Measurements from ENCODE around the gene DUOXA1. TPM values are rescaled to one million over a fixed set of nuclear protein-coding genes. Genes with fewer than 3 reads are reported as not detected.

The DUOXA1 gene
- total and polyA plus RNA-seq, 2 experiments from 2014 or later = not detected

GRCh38 chr15:45174577-45174976, 44.9 kb upstream of the DUOXA1 start:
- peaks cover 46% of the 10 kb centered on the region for H3K36me3 Mint-ChIP-seq (ENCODE audit: low read depth)
- no peak overlapping the region for H3K4me2 ChIP-seq
- H3K4me3 ChIP-seq = no peak overlapping the region
- H3K27me3 ChIP-seq (ENCODE audit: insufficient read depth) = no peaks in the 10 kb centered on the region
- no peak for DNase-seq (ENCODE audit: low spot score)
- no peaks in the 10 kb centered on the region for H3F3A ChIP-seq (replicated peaks; ENCODE audit: low read depth)
- TF ChIP-seq EZH2phosphoT487 (IDR thresholded peaks at IDR 0.05; ENCODE audit: unreplicated experiment) (no peak), NANOG (IDR thresholded peaks at IDR 0.05; ENCODE audit: borderline replicate concordance) (no peak), REST (IDR thresholded peaks at IDR 0.05; ENCODE audit: unreplicated experiment) (no peak), ZNF114 (CRISPR knock-in tag; IDR thresholded peaks at IDR 0.05) (no peak), ZNF331 (CRISPR knock-in tag; IDR thresholded peaks at IDR 0.05; ENCODE audit: low read depth) (no peak)
- 0 out of 2 replicates have a peak, but pooled peaks cover 4% of the 10 kb centered on the region for H3K79me2 ChIP-seq (replicated peaks; ENCODE audit: insufficient read depth)
- peaks cover 3% of the 10 kb centered on the region; the same call in 1 of the 2 replicates for H4K20me1 ChIP-seq (replicated peaks; ENCODE audit: insufficient read depth)
- peaks cover 15% of the 10 kb centered on the region for H3K4me1 ChIP-seq (ENCODE audit: insufficient read depth)
- H3K27ac Mint-ChIP-seq = no peak overlapping the region
- H2AFZ ChIP-seq = no peak overlapping the region
- H3K4me3 Mint-ChIP-seq = no peak overlapping the region
- ATAC-seq = no peak
- H3K9me3 Mint-ChIP-seq = no peaks in the 10 kb centered on the region
- H3K36me3 ChIP-seq (ENCODE audit: insufficient read depth) = no peaks in the 10 kb centered on the region; the same call in 1 of the 2 replicates
- peaks cover 3% of the 10 kb centered on the region; the same call in 1 of the 2 replicates for H3K9me2 ChIP-seq (ENCODE audit: insufficient read depth)
- peaks cover 23% of the 10 kb centered on the region; the same call in 2 of the 3 replicates for H3K4me1 Mint-ChIP-seq
- H3K27ac ChIP-seq (ENCODE audit: low read depth) = no peak overlapping the region
- peaks cover 6% of the 10 kb centered on the region for H3K27me3 Mint-ChIP-seq (ENCODE audit: insufficient read depth, low read depth, poor library complexity)

- no peak overlapping the region for H3K4me3 Mint-ChIP-seq
- 0 out of 2 replicates have a peak, but pooled peaks cover 4% of the 10 kb centered on the region for H3K79me2 ChIP-seq (replicated peaks; ENCODE audit: insufficient read depth)
- ATAC-seq = no peak
- TF ChIP-seq NANOG (IDR thresholded peaks at IDR 0.05; ENCODE audit: borderline replicate concordance) = no peak
- TF ChIP-seq POLR2AphosphoS5 (IDR thresholded peaks at IDR 0.05; ENCODE audit: low read depth) = no peak
- no peak for TF ChIP-seq CREB1 (CRISPR knock-in tag; IDR thresholded peaks at IDR 0.05; ENCODE audit: low read depth)
- no peak for TF ChIP-seq ZNF114 (CRISPR knock-in tag; IDR thresholded peaks at IDR 0.05)
- TF ChIP-seq EZH2phosphoT487 (IDR thresholded peaks at IDR 0.05; ENCODE audit: unreplicated experiment) = no peak
- TF ChIP-seq STAT1 (IDR thresholded peaks at IDR 0.05; ENCODE audit: unreplicated experiment) = no peak
- TF ChIP-seq ETS1 (IDR thresholded peaks at IDR 0.05) = no peak
- no peak for TF ChIP-seq JUNB (IDR thresholded peaks at IDR 0.05; ENCODE audit: unreplicated experiment)
- no peak for TF ChIP-seq CTCF (conservative IDR thresholded peaks at IDR 0.05; ENCODE audit: low read depth in 2 of 2)
- no peak for TF ChIP-seq ZNF331 (CRISPR knock-in tag; IDR thresholded peaks at IDR 0.05; ENCODE audit: low read depth)
- TF ChIP-seq REST (IDR thresholded peaks at IDR 0.05; ENCODE audit: unreplicated experiment) = no peak
- TF ChIP-seq EZH2 (IDR thresholded peaks at IDR 0.05; ENCODE audit: low read depth, unreplicated experiment) = no peak
These were observed 44.4 kb upstream of the DUOXA1 start for GRCh38 chr15:45174069-45174468.

More at GRCh38 chr15:45174069-45174468, 44.4 kb upstream of the DUOXA1 start:
- Mint-ChIP-seq H3K27ac (no peak overlapping the region), H3K36me3 (ENCODE audit: low read depth) (peaks cover 46% of the 10 kb centered on the region), H3K4me1 (peaks cover 23% of the 10 kb centered on the region; the same call in 2 of the 3 replicates), H3K27me3 (ENCODE audit: insufficient read depth, low read depth, poor library complexity) (peaks cover 9% of the 10 kb centered on the region), H3K9me3 (no peaks in the 10 kb centered on the region; the same call in 2 of the 3 replicates)
- Histone ChIP-seq H3K27ac (ENCODE audit: low read depth) (no peak overlapping the region), H3K4me3 (no peak overlapping the region), H3K27me3 (ENCODE audit: insufficient read depth) (no peaks in the 10 kb centered on the region), H3K4me2 (no peak overlapping the region), H3F3A (replicated peaks; ENCODE audit: low read depth) (no peaks in the 10 kb centered on the region), H3K36me3 (ENCODE audit: insufficient read depth) (no peaks in the 10 kb centered on the region; the same call in 1 of the 2 replicates), H3K4me1 (ENCODE audit: insufficient read depth) (peaks cover 16% of the 10 kb centered on the region), H4K20me1 (replicated peaks; ENCODE audit: insufficient read depth) (peaks cover 3% of the 10 kb centered on the region; the same call in 1 of the 2 replicates), H3K9me2 (ENCODE audit: insufficient read depth) (peaks cover 3% of the 10 kb centered on the region; the same call in 1 of the 2 replicates), H2AFZ (no peak overlapping the region)
- DNase-seq (ENCODE audit: low spot score) = no peak
